Spleen (tissue), 11 donors: ENCODE results near the gene CLDN4. TPM values are rescaled to one million over a fixed set of nuclear protein-coding genes. Genes with fewer than 3 reads are reported as not detected.

Experiments
- DNase-seq: peaks from one replicate; pipeline ENCODE4 v3.0.0-alpha.2; 2020
- H3K27ac ChIP-seq, 8 donors: fragments of 200-600 bp; sonication (generic) in 7 of 8; 1 replicate in 4 of 8; 2 replicates in 4 of 8; pipeline versions ENCODE4 v1.5.0 to v1.8.0; 2016 to 2021; ENCODE audit warnings: inconsistent platforms in 4 of 8, mild to moderate bottlenecking in 4 of 8, moderate library complexity in 1 of 8
- H3K27me3 ChIP-seq, 7 donors: fragments of 200-600 bp; sonication (generic) in 6 of 7; replicated peaks in 1 of 7; 1 replicate in 4 of 7; 2 replicates in 3 of 7; pipeline versions ENCODE4 v1.5.0 to v1.8.0; 2016 to 2021; ENCODE audit warnings: inconsistent platforms in 3 of 7, mild to moderate bottlenecking in 1 of 7
- H3K36me3 ChIP-seq, 6 donors: fragments of 200-600 bp; sonication (generic) in 5 of 6; 1 replicate in 4 of 6; 2 replicates in 2 of 6; pipeline versions ENCODE4 v1.5.0 to v1.8.0; 2016 to 2021; ENCODE audit warnings: inconsistent platforms in 2 of 6
- H3K4me1 ChIP-seq, 6 donors: fragments of 200-600 bp; sonication (generic) in 5 of 6; 1 replicate in 3 of 6; 2 replicates in 3 of 6; pipeline versions ENCODE4 v1.5.0 to v1.8.0; 2016 to 2021; ENCODE audit warnings: inconsistent platforms in 3 of 6
- H3K4me3 ChIP-seq, 8 donors: fragments of 200-600 bp; sonication (generic) in 7 of 8; 1 replicate in 4 of 8; 2 replicates in 4 of 8; pipeline versions ENCODE4 v1.5.0 to v1.8.0; 2016 to 2021; ENCODE audit warnings: inconsistent platforms in 4 of 8, mild to moderate bottlenecking in 4 of 8, moderate library complexity in 2 of 8
- H3K9me3 ChIP-seq, 8 donors: fragments of 200-600 bp; sonication (generic) in 7 of 8; 1 replicate in 4 of 8; 2 replicates in 4 of 8; pipeline versions ENCODE4 v1.5.0 to v1.8.0; 2016 to 2021; ENCODE audit warnings: inconsistent platforms in 4 of 8
- CTCF ChIP-seq, 11 experiments: fragments of 200-600 bp in 7 of 11; fragments of 450-650 bp in 4 of 11; sonication (generic) in 4 of 11; IDR thresholded peaks in 8 of 11; conservative IDR thresholded peaks in 3 of 11; 1 replicate in 7 of 11; 2 replicates in 4 of 11; pipeline versions ENCODE4 v1.4.0 to v1.8.0; 2016 to 2021; ENCODE audit warnings: antibody characterized with exemption in 11 of 11, inconsistent platforms in 4 of 11, mild to moderate bottlenecking in 1 of 11
- POLR2A ChIP-seq, 3 donors: fragments of 450-650 bp; IDR thresholded peaks; one replicate each; pipeline ENCODE4 v1.5.1; 2017; ENCODE audit warnings: antibody characterized with exemption in 3 of 3, mild to moderate bottlenecking in 1 of 3
- POLR2AphosphoS5 ChIP-seq, 3 donors: sonication (generic); formaldehyde crosslinking; IDR thresholded peaks; one replicate each; pipeline ENCODE4 v1.5.1; 2017; ENCODE audit warnings: antibody characterized with exemption in 3 of 3
- WGBS, 5 donors: extraction: QIAGEN DNeasy Blood & Tissue Kit in 3 of 5; methylation state at CpG; one replicate each; pipeline versions ENCODE4 v1.1.5 to v1.1.7; 2013 to 2018; 5-methylcytosine and 5-hydroxymethylcytosine counted together
- intact Hi-C: fragments of 100-400 bp; cut with DNase I; formaldehyde crosslinking; loops from one replicate; pipeline ENCODE4 v1.15.0; 2023; ENCODE audit warnings: low total_unique reads
- polyA plus RNA-seq, 3 donors: library from polyadenylated mRNA; stranded (reverse); fragments of 200-250 nt; gene quantifications; one replicate each; pipeline ENCODE4 v1.2.1, GENCODE V29; 2013
- total RNA-seq, 7 donors: library from RNA; depleted of rRNA in 3 of 7; stranded (reverse); fragments of >200 nt in 3 of 7; fragmentation: NEBNext Ultra II Directional in 4 of 7; extraction: Animal tissue kit (Norgen Biotek cat#: 25700) in 4 of 7; gene quantifications; one replicate each; pipeline versions ENCODE4 v1.1.0 to v1.2.1, GENCODE V29; 2016 to 2021
- donor health status: healthy with polysubstance abuse.
- donor health status: DM: no; HTN: no; CAD: no; lungs with moderate emphysema.
- donor health status: DM: no; HTN: no; CAD: no.
- donor health status: Bipolar disorder and iron deficiency.
- donor health status: healthy.
- donor health status: DM: no; HTN: no; CAD: no.
- donor health status: DM: yes; HTN: yes; CAD: no.

CLDN4 gene
- total and polyA plus RNA-seq, 10 donors: 0.13 to 1.0 (median 0.33) TPM; not detected in 1

GRCh38 chr7:73880755-73881328 lies 50.0 kb downstream of the CLDN4 start:
- Histone ChIP-seq H3K9me3 (no peaks in the 10 kb centered on the region), H3K27ac (peak overlapping the region in 3 of 8 donors; percentile 36 to 43 (median 40)), H3K4me1 (peaks cover 0 to 30% (median 12%) of the 10 kb centered on the region in 6 donors), H3K4me3 (no peak overlapping the region), H3K27me3 (no peaks in the 10 kb centered on the region), H3K36me3 (no peaks in the 10 kb centered on the region)
- DNase-seq: no peak
- intact Hi-C loops: no loop called here
- WGBS, 5 donors: 65 to 84% (median 71%) methylated on average over 13 of the region's 13 CpGs
- TF ChIP-seq CTCF (IDR thresholded peaks at IDR 0.05 in 8 of 11, conservative IDR thresholded peaks at IDR 0.05 in 3 of 11): no peak
- no peak for TF ChIP-seq POLR2A (IDR thresholded peaks at IDR 0.05)
- TF ChIP-seq POLR2AphosphoS5 (IDR thresholded peaks at IDR 0.05): no peak

GRCh38 chr7:73881352-73882046 lies 50.7 kb downstream of the CLDN4 start:
- 65 to 78% (median 68%) methylated on average over 5 of the region's 5 CpGs for WGBS, 5 donors

GRCh38 chr7:73882047-73882402 lies 51.2 kb downstream of the CLDN4 start:
- H3K27me3 ChIP-seq: peaks cover 0 to 12% (median 0%) of the 10 kb centered on the region in 7 donors
- H3K4me1 ChIP-seq: peaks cover 7 to 40% (median 20%) of the 10 kb centered on the region in 6 donors
- H3K27ac ChIP-seq: no peak overlapping the region
- intact Hi-C loops: no loop called here
- no peak overlapping the region for H3K4me3 ChIP-seq
- no peak for DNase-seq
- WGBS, 5 donors: 79 to 97% (median 88%) methylated on average over 3 of the region's 3 CpGs
- H3K36me3 ChIP-seq: no peaks in the 10 kb centered on the region
- no peaks in the 10 kb centered on the region for H3K9me3 ChIP-seq
- TF ChIP-seq POLR2A (IDR thresholded peaks at IDR 0.05): no peak
- TF ChIP-seq CTCF (IDR thresholded peaks at IDR 0.05 in 8 of 11, conservative IDR thresholded peaks at IDR 0.05 in 3 of 11): no peak
- no peak for TF ChIP-seq POLR2AphosphoS5 (IDR thresholded peaks at IDR 0.05)

More at GRCh38 chr7:73881352-73882046, 50.7 kb downstream of the CLDN4 start:
- Histone ChIP-seq H3K27me3 (peaks cover 0 to 6% (median 0%) of the 10 kb centered on the region in 7 donors), H3K9me3 (no peaks in the 10 kb centered on the region), H3K27ac (peak overlapping the region in 2 of 8 donors; percentile 40 to 43), H3K4me1 (peaks cover 4 to 35% (median 18%) of the 10 kb centered on the region in 6 donors), H3K4me3 (no peak overlapping the region), H3K36me3 (no peaks in the 10 kb centered on the region)
- intact Hi-C loops: no loop called here
- TF ChIP-seq POLR2A (IDR thresholded peaks at IDR 0.05) (no peak), CTCF (IDR thresholded peaks at IDR 0.05 in 8 of 11, conservative IDR thresholded peaks at IDR 0.05 in 3 of 11) (no peak), POLR2AphosphoS5 (IDR thresholded peaks at IDR 0.05) (no peak)
- no peak for DNase-seq

Other genes with a start within 250 kb of the CLDN4 start
- gene MLXIPL, start 206.5 kb upstream of the CLDN4 start, total RNA-seq: under 1 TPM in 1 of 7 donors, not detected in 6; 0.23 TPM
- under 1 TPM; 0.09 to 0.20 (median 0.13) TPM for gene MLXIPL, start 206.5 kb upstream of the CLDN4 start, polyA plus RNA-seq
- 1 to 10 TPM in 4 of 7 donors, under 1 TPM in 3; 0.23 to 1.6 (median 1.0) TPM for gene VPS37D, start 163.2 kb upstream of the CLDN4 start, total RNA-seq
- gene VPS37D, start 163.2 kb upstream of the CLDN4 start, polyA plus RNA-seq: 1 to 10 TPM in 1 of 3 donors, under 1 TPM in 2; 0.80 to 1.0 (median 0.86) TPM
- gene DNAJC30, start 147.5 kb upstream of the CLDN4 start, total RNA-seq: 10 to 100 TPM in 2 of 7 donors, 1 to 10 TPM in 5; 5.6 to 12.7 (median 8.6) TPM
- gene DNAJC30, start 147.5 kb upstream of the CLDN4 start, polyA plus RNA-seq: 10 to 100 TPM in 1 of 3 donors, 1 to 10 TPM in 2; 6.1 to 10.3 (median 8.7) TPM
- 10 to 100 TPM; 44.2 to 54.8 (median 54.0) TPM for gene BUD23, start 147.4 kb upstream of the CLDN4 start, total RNA-seq
- gene BUD23, start 147.4 kb upstream of the CLDN4 start, polyA plus RNA-seq: 10 to 100 TPM; 62.5 to 71.4 (median 70.7) TPM
- 1 to 10 TPM; 4.2 to 7.8 (median 5.6) TPM for gene STX1A, start 111.3 kb upstream of the CLDN4 start, total RNA-seq
- 1 to 10 TPM; 1.3 to 3.1 (median 1.8) TPM for gene STX1A, start 111.3 kb upstream of the CLDN4 start, polyA plus RNA-seq
- gene ABHD11, start 92.2 kb upstream of the CLDN4 start, total RNA-seq: 10 to 100 TPM; 11.4 to 26.0 (median 20.6) TPM
- 10 to 100 TPM; 13.3 to 17.6 (median 16.3) TPM for gene ABHD11, start 92.2 kb upstream of the CLDN4 start, polyA plus RNA-seq
- gene CLDN3, start 60.7 kb upstream of the CLDN4 start, total RNA-seq: not detected
- under 1 TPM; 0.13 to 0.26 (median 0.26) TPM for gene CLDN3, start 60.7 kb upstream of the CLDN4 start, polyA plus RNA-seq
- 1 to 10 TPM; 1.4 to 8.5 (median 4.4) TPM for gene METTL27, start 11.5 kb downstream of the CLDN4 start, total RNA-seq
- gene METTL27, start 11.5 kb downstream of the CLDN4 start, polyA plus RNA-seq: 1 to 10 TPM in 1 of 3 donors, under 1 TPM in 2; 0.59 to 2.6 (median 0.67) TPM
- not detected for gene TMEM270, start 30.2 kb downstream of the CLDN4 start, total RNA-seq
- not detected for gene TMEM270, start 30.2 kb downstream of the CLDN4 start, polyA plus RNA-seq
- gene ELN, start 197.2 kb downstream of the CLDN4 start, total RNA-seq: 10 to 100 TPM; 11.7 to 94.7 (median 38.6) TPM
- gene ELN, start 197.2 kb downstream of the CLDN4 start, polyA plus RNA-seq: 10 to 100 TPM; 11.1 to 65.9 (median 24.7) TPM